Measurements from ENCODE around the gene ARAP2. TPM values are rescaled to one million over a fixed set of nuclear protein-coding genes. Genes with fewer than 3 reads are reported as not detected.
A peak's percentile ranks its signal among the peaks of the same experiment; 100 is the strongest.

Gene ARAP2
- total and polyA plus RNA-seq, 2 of the 13 experiments (the other 11 are each of a cell fraction or from before 2014, with no cell fraction given) = 0.37 to 1.4 TPM

DNA sequence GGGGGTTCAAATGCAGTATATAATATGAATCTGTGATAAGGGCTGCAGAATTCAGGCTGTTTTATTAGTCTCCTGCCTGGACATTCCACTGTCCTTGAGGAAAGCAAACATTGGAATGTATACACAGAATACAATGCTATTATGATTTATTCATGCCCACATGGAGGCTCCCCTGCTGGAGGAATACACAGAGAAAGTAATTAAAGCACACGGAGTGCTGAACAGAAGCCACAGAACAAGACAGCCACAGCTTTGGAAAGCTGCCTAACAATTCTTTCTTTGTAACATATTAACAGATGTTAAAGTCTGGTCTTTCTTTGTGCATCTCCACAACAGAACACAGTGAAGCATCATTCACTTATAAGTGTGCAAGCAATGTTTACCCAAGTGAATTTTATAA is 155.8 kb downstream of the ARAP2 start:
- no peak for ATAC-seq
- ChIA-PET CTCF (ENCODE audit: low intra/inter-chr PET ratio, low total read pairs) (no interaction called here), POLR2A (no interaction called here)
- no peaks in the 10 kb centered on the region; a peak in 1 of 5 replicates for H3K27me3 ChIP-seq (ENCODE audit: control insufficient read depth in 1 of 2, insufficient read depth in 2 of 2, low read length in 2 of 2)
- 10% methylated on average over 1 of the region's 1 CpG for WGBS (ENCODE audit: low lambda C conversion rate)
- no peaks in the 10 kb centered on the region for H4K20me1 ChIP-seq (ENCODE audit: insufficient read depth, low read length)
- intact Hi-C loops (cut with micrococcal nuclease; ENCODE audit: unreplicated experiment) (no loop called here), in situ Hi-C loops (cut with HindIII; ENCODE audit: extremely low pct_ligation_motif_present, low pct_unique_long_range_greater_than_20kb) (no loop called here)
- TF ChIP-seq ONECUT2 (CRISPR knock-in tag; IDR thresholded peaks at IDR 0.05) (no peak), HNF4A (CRISPR knock-in tag; IDR thresholded peaks at IDR 0.05) (no peak), SUZ12 (IDR thresholded peaks at IDR 0.05; ENCODE audit: low read depth, low read length) (no peak), NR2C2 (CRISPR knock-in tag; IDR thresholded peaks at IDR 0.05; ENCODE audit: borderline replicate concordance) (no peak), ISL2 (CRISPR knock-in tag; IDR thresholded peaks at IDR 0.05) (no peak), ZNF446 (CRISPR knock-in tag; IDR thresholded peaks at IDR 0.05) (no peak), KDM2A (CRISPR knock-in tag; IDR thresholded peaks at IDR 0.05; ENCODE audit: borderline replicate concordance, low read depth) (no peak), FOXA3 (CRISPR knock-in tag; IDR thresholded peaks at IDR 0.05) (no peak), KAT7 (CRISPR knock-in tag; IDR thresholded peaks at IDR 0.05; ENCODE audit: borderline replicate concordance) (no peak), ELF3 (CRISPR knock-in tag; IDR thresholded peaks at IDR 0.05) (no peak), NPAS2 (CRISPR knock-in tag; IDR thresholded peaks at IDR 0.05; ENCODE audit: borderline replicate concordance) (no peak), ZC3H4 (CRISPR knock-in tag; IDR thresholded peaks at IDR 0.05; ENCODE audit: borderline replicate concordance) (no peak), TBX2 (CRISPR knock-in tag; IDR thresholded peaks at IDR 0.05; ENCODE audit: borderline replicate concordance) (no peak), ZFP41 (CRISPR knock-in tag; IDR thresholded peaks at IDR 0.05; ENCODE audit: borderline replicate concordance) (no peak)
- TF ChIP-seq, protein P1, sequence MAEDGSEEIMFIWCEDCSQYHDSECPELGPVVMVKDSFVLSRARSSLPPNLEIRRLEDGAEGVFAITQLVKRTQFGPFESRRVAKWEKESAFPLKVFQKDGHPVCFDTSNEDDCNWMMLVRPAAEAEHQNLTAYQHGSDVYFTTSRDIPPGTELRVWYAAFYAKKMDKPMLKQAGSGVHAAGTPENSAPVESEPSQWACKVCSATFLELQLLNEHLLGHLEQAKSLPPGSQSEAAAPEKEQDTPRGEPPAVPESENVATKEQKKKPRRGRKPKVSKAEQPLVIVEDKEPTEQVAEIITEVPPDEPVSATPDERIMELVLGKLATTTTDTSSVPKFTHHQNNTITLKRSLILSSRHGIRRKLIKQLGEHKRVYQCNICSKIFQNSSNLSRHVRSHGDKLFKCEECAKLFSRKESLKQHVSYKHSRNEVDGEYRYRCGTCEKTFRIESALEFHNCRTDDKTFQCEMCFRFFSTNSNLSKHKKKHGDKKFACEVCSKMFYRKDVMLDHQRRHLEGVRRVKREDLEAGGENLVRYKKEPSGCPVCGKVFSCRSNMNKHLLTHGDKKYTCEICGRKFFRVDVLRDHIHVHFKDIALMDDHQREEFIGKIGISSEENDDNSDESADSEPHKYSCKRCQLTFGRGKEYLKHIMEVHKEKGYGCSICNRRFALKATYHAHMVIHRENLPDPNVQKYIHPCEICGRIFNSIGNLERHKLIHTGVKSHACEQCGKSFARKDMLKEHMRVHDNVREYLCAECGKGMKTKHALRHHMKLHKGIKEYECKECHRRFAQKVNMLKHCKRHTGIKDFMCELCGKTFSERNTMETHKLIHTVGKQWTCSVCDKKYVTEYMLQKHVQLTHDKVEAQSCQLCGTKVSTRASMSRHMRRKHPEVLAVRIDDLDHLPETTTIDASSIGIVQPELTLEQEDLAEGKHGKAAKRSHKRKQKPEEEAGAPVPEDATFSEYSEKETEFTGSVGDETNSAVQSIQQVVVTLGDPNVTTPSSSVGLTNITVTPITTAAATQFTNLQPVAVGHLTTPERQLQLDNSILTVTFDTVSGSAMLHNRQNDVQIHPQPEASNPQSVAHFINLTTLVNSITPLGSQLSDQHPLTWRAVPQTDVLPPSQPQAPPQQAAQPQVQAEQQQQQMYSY (CRISPR knock-in tag; IDR thresholded peaks at IDR 0.05) = no peak
- TF ChIP-seq, protein P2, sequence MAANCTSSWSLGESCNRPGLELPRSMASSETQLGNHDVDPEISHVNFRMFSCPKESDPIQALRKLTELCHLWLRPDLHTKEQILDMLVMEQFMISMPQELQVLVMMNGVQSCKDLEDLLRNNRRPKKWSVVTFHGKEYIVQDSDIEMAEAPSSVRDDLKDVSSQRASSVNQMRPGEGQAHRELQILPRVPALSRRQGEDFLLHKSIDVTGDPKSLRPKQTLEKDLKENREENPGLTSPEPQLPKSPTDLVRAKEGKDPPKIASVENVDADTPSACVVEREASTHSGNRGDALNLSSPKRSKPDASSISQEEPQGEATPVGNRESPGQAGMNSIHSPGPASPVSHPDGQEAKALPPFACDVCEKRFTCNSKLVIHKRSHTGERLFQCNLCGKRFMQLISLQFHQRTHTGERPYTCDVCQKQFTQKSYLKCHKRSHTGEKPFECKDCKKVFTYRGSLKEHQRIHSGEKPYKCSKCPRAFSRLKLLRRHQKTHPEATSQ (CRISPR knock-in tag; IDR thresholded peaks at IDR 0.05; ENCODE audit: borderline replicate concordance) = no peak
- TF ChIP-seq, protein P3, sequence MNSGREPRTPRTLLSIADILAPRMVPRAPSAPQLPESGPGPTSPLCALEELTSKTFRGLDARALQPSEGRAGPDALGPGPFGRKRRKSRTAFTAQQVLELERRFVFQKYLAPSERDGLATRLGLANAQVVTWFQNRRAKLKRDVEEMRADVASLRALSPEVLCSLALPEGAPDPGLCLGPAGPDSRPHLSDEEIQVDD (CRISPR knock-in tag; IDR thresholded peaks at IDR 0.05; ENCODE audit: borderline replicate concordance) = no peak
- TF ChIP-seq, protein P4, sequence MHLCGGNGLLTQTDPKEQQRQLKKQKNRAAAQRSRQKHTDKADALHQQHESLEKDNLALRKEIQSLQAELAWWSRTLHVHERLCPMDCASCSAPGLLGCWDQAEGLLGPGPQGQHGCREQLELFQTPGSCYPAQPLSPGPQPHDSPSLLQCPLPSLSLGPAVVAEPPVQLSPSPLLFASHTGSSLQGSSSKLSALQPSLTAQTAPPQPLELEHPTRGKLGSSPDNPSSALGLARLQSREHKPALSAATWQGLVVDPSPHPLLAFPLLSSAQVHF (CRISPR knock-in tag; IDR thresholded peaks at IDR 0.05) = no peak
- no peaks in the 10 kb centered on the region for H3K4me1 ChIP-seq (ENCODE audit: insufficient read depth, low read length)
- H3K36me3 ChIP-seq (replicated peaks in 1 of 2; ENCODE audit: control insufficient read depth in 1 of 2, insufficient read depth in 2 of 2, low read length in 2 of 2) = no peaks in the 10 kb centered on the region
- no peak for FAIRE-seq
- H3K9ac ChIP-seq (ENCODE audit: insufficient read depth, low read depth, low read length) = no peak overlapping the region
- BruUV-seq (replicated peaks) = no TSS peak
- no peak overlapping the region for H3K27ac ChIP-seq (ENCODE audit: extremely low read length, insufficient read depth, low read length)
- DNase-seq (ENCODE audit: low spot score) = peak; percentile 2
- H3K9me3 ChIP-seq (ENCODE audit: low read length) = no peaks in the 10 kb centered on the region
- H3K4me2 ChIP-seq (ENCODE audit: low read depth, low read length) = no peak overlapping the region
- H2AFZ ChIP-seq (ENCODE audit: low read length) = no peak overlapping the region
- H3K79me2 ChIP-seq (ENCODE audit: insufficient read depth, low read length) = no peaks in the 10 kb centered on the region
- no peak overlapping the region for H3K4me3 ChIP-seq (replicated peaks in 1 of 3; ENCODE audit: insufficient read depth in 1 of 3, low read depth in 2 of 3, low read length in 3 of 3)
